HG03108 (cell line): ENCODE results near the gene CD300LG.
"Not testable (repeated sequence)": the region's sequence is repeated elsewhere in the genome, so short reads cannot be mapped to it uniquely, and the experiment has no call there.

Experiments
- ATAC-seq: cut with Tn5 transposase; IDR thresholded peaks from one replicate; pipeline ENCODE4 v1.9.1; 2021; ENCODE audit warnings: moderate library complexity; ENCODE audit not compliant: unreplicated experiment

The CD300LG gene

GRCh38 chr17:43852571-43852970 lies 5.6 kb downstream of the CD300LG start:
- no peak for ATAC-seq

GRCh38 chr17:43853546-43853945 lies 6.6 kb downstream of the CD300LG start:
- ATAC-seq = no peak

GRCh38 chr17:43854498-43854897 lies 7.5 kb downstream of the CD300LG start:
- ATAC-seq = no peak

- no peak for ATAC-seq
Measured at GRCh38 chr17:43855061-43855460, 8.1 kb downstream of the CD300LG start.

GRCh38 chr17:43856141-43856540 lies 9.2 kb downstream of the CD300LG start:
- no peak for ATAC-seq

- ATAC-seq = no peak
Measured at GRCh38 chr17:43857141-43857540, 10.2 kb downstream of the CD300LG start.

GRCh38 chr17:43857957-43858600 lies 11.1 kb downstream of the CD300LG start:
- ATAC-seq = no peak

- no peak for ATAC-seq
Measured at GRCh38 chr17:43860077-43860725, 13.2 kb downstream of the CD300LG start.

GRCh38 chr17:43860927-43861622 lies 14.1 kb downstream of the CD300LG start:
- ATAC-seq = no peak

- no peak for ATAC-seq
Measured at GRCh38 chr17:43861960-43862359, 15.0 kb downstream of the CD300LG start.

GRCh38 chr17:43864161-43864984 lies 17.4 kb downstream of the CD300LG start:
- no peak for ATAC-seq

- ATAC-seq = no peak
Measured at GRCh38 chr17:43868226-43868994, 21.4 kb downstream of the CD300LG start.

GRCh38 chr17:43869031-43869430 lies 22.1 kb downstream of the CD300LG start:
- ATAC-seq = not testable (repeated sequence)

GRCh38 chr17:43871946-43872690 lies 25.1 kb downstream of the CD300LG start:
- no peak for ATAC-seq

GRCh38 chr17:43873091-43873490 lies 26.1 kb downstream of the CD300LG start:
- ATAC-seq = no peak

- ATAC-seq = no peak
Measured at GRCh38 chr17:43873815-43874214, 26.8 kb downstream of the CD300LG start.

GRCh38 chr17:43874293-43874692 lies 27.3 kb downstream of the CD300LG start:
- no peak for ATAC-seq

- ATAC-seq = no peak
Measured at GRCh38 chr17:43875476-43876147, 28.6 kb downstream of the CD300LG start.

GRCh38 chr17:43877031-43877430 lies 30.1 kb downstream of the CD300LG start:
- no peak for ATAC-seq
